PFSK-1 (cell line): ENCODE results near the gene PRKAR1B.

Experiments
- FOXP2 ChIP-seq: optimal IDR thresholded peaks from 2 replicates; pipeline ENCODE3; 2011; ENCODE audit warnings: borderline replicate concordance, control low read depth, inconsistent platforms; ENCODE audit not compliant: insufficient read depth; ENCODE audit errors: extremely low read length, extremely low read depth
- POLR2AphosphoS5 ChIP-seq: IDR thresholded peaks from 2 replicates; pipeline ENCODE4 v1.6.1; 2012; ENCODE audit warnings: low read depth, mild to moderate bottlenecking, control low read depth, low read length, moderate library complexity
- SIN3A ChIP-seq: IDR thresholded peaks from 2 replicates; pipeline ENCODE4 v1.6.1; 2012; ENCODE audit warnings: mild to moderate bottlenecking, low read length, moderate library complexity, borderline replicate concordance; ENCODE audit not compliant: insufficient read depth
- TAF1 ChIP-seq: IDR thresholded peaks from 2 replicates; pipeline ENCODE4 v1.6.1; 2012; ENCODE audit warnings: low read length, control low read depth, borderline replicate concordance; ENCODE audit not compliant: insufficient read depth
- TF ChIP-seq, protein P1 (sequence below), 2 experiments: IDR thresholded peaks; 2 replicates each; pipeline versions ENCODE4 v1.6.1 to v1.8.0; 2011 to 2012; ENCODE audit warnings: low read depth in 2 of 2, low read length in 2 of 2, control low read depth in 1 of 2, inconsistent platforms in 1 of 2, mild to moderate bottlenecking in 1 of 2, moderate library complexity in 1 of 2; ENCODE audit not compliant: insufficient read depth in 1 of 2

The PRKAR1B gene

GRCh38 chr7:594920-595620, 132.0 kb downstream of the PRKAR1B start:
- TF ChIP-seq, protein P1, sequence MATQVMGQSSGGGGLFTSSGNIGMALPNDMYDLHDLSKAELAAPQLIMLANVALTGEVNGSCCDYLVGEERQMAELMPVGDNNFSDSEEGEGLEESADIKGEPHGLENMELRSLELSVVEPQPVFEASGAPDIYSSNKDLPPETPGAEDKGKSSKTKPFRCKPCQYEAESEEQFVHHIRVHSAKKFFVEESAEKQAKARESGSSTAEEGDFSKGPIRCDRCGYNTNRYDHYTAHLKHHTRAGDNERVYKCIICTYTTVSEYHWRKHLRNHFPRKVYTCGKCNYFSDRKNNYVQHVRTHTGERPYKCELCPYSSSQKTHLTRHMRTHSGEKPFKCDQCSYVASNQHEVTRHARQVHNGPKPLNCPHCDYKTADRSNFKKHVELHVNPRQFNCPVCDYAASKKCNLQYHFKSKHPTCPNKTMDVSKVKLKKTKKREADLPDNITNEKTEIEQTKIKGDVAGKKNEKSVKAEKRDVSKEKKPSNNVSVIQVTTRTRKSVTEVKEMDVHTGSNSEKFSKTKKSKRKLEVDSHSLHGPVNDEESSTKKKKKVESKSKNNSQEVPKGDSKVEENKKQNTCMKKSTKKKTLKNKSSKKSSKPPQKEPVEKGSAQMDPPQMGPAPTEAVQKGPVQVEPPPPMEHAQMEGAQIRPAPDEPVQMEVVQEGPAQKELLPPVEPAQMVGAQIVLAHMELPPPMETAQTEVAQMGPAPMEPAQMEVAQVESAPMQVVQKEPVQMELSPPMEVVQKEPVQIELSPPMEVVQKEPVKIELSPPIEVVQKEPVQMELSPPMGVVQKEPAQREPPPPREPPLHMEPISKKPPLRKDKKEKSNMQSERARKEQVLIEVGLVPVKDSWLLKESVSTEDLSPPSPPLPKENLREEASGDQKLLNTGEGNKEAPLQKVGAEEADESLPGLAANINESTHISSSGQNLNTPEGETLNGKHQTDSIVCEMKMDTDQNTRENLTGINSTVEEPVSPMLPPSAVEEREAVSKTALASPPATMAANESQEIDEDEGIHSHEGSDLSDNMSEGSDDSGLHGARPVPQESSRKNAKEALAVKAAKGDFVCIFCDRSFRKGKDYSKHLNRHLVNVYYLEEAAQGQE (IDR thresholded peaks at IDR 0.05; ENCODE audit: insufficient read depth in 1 of 2, low read depth in 2 of 2, low read length in 2 of 2), result no peak
- TF ChIP-seq FOXP2 (no peak), SIN3A (no peak), POLR2AphosphoS5 (no peak), TAF1 (no peak)

GRCh38 chr7:594212-594913, 132.7 kb downstream of the PRKAR1B start:
- TF ChIP-seq, protein P1 (IDR thresholded peaks at IDR 0.05; ENCODE audit: insufficient read depth in 1 of 2, low read depth in 2 of 2, low read length in 2 of 2), result no peak
- TF ChIP-seq SIN3A (no peak), TAF1 (no peak), POLR2AphosphoS5 (no peak), FOXP2 (no peak)

GRCh38 chr7:593324-594115, 133.6 kb downstream of the PRKAR1B start:
- no peak for TF ChIP-seq TAF1
- TF ChIP-seq SIN3A, result no peak
- TF ChIP-seq POLR2AphosphoS5, result no peak
- TF ChIP-seq, protein P1 (IDR thresholded peaks at IDR 0.05; ENCODE audit: insufficient read depth in 1 of 2, low read depth in 2 of 2, low read length in 2 of 2), result no peak
- no peak for TF ChIP-seq FOXP2

DNA sequence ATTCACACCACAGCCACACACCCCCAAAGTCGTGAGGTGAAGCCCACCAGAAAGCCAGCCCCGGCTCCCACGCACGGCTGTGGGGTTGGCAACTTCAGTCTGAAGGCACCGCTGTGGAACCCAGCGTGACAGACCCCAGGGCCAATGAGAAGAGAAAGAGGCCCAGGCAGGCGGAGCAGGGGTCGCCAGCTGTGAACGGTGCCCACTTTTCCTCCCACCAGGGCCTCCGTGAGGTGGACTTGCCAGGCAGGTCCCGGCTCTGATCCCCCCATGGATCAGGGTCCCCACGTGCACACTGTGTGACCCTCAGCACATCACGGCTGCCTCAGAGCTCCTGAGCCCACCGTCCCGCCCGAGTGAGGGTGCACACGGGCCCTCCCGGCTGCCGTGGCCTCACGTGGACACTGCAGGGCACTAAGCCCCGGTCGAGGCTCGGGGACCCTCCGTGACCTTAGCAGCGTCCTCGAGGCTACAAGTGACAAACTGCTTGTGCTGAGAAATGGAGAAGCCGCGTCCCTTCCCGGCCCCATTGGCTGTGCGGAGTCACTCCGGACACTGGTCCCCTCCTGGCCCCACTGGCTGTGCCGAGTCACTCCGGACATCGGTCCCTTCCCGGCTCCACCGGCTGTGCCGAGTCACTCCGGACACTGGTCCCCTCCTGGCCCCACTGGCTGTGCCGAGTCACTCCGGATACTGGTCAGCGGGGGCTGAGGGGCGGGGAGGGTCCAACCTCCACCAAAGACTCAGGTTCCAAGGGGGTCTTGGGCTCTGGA, 135.0 kb downstream of the PRKAR1B start:
- TF ChIP-seq POLR2AphosphoS5 (no peak), SIN3A (no peak), TAF1 (no peak), FOXP2 (no peak)
- TF ChIP-seq, protein P1 (IDR thresholded peaks at IDR 0.05; ENCODE audit: insufficient read depth in 1 of 2, low read depth in 2 of 2, low read length in 2 of 2), result no peak
